Activated T-helper 1 cell treated with anti-CD3 and anti-CD28 coated beads, Interleukin-12 subunit alpha, Interleukin-12 subunit beta, Interleukin-2, Interleukin-4 antibody, amounts not matched to agents 30 ng/mL and 10 ng/mL and 1 ng/mL, durations not matched to agents 14 hours and 24 hours and 36 hours (primary cell): Measurements from ENCODE around the gene HSPG2. TPM values are rescaled to one million over a fixed set of nuclear protein-coding genes. Genes with fewer than 3 reads are reported as not detected.
A peak's percentile ranks its signal among the peaks of the same experiment; 100 is the strongest.

Experiments
- DNase-seq: peaks from one replicate; pipeline ENCODE4 v3.0.0; 2021; ENCODE audit warnings: low spot score
- H3K27ac Mint-ChIP-seq: one replicate; pipeline ENCODE4 v1.8.0; 2021; ENCODE audit warnings: mild to moderate bottlenecking, mixed read lengths
- H3K27me3 Mint-ChIP-seq: one replicate; pipeline ENCODE4 v1.8.0; 2022; ENCODE audit warnings: mild to moderate bottlenecking, moderate library complexity, mixed read lengths; ENCODE audit not compliant: insufficient read depth
- H3K36me3 Mint-ChIP-seq: one replicate; pipeline ENCODE4 v1.8.0; 2021; ENCODE audit warnings: low read depth, mixed read lengths
- H3K4me1 Mint-ChIP-seq: one replicate; pipeline ENCODE4 v1.8.0; 2021; ENCODE audit warnings: low read depth, mixed read lengths
- H3K4me3 Mint-ChIP-seq: one replicate; pipeline ENCODE4 v1.8.0; 2021; ENCODE audit warnings: mild to moderate bottlenecking, moderate library complexity, mixed read lengths
- H3K9me3 Mint-ChIP-seq: one replicate; pipeline ENCODE4 v1.8.0; 2021; ENCODE audit warnings: mixed read lengths
- intact Hi-C: fragments of 100-400 bp; cut with micrococcal nuclease; formaldehyde crosslinking; loops from one replicate; pipeline ENCODE4 v1.15.1; 2024
- total RNA-seq: library from RNA; stranded (reverse); gene quantifications from 2 replicates; pipeline ENCODE4 v1.2.3, GENCODE V29; 2022

The HSPG2 gene
- total RNA-seq, 1 donor from 2014 or later, result 2.4 TPM

DNA sequence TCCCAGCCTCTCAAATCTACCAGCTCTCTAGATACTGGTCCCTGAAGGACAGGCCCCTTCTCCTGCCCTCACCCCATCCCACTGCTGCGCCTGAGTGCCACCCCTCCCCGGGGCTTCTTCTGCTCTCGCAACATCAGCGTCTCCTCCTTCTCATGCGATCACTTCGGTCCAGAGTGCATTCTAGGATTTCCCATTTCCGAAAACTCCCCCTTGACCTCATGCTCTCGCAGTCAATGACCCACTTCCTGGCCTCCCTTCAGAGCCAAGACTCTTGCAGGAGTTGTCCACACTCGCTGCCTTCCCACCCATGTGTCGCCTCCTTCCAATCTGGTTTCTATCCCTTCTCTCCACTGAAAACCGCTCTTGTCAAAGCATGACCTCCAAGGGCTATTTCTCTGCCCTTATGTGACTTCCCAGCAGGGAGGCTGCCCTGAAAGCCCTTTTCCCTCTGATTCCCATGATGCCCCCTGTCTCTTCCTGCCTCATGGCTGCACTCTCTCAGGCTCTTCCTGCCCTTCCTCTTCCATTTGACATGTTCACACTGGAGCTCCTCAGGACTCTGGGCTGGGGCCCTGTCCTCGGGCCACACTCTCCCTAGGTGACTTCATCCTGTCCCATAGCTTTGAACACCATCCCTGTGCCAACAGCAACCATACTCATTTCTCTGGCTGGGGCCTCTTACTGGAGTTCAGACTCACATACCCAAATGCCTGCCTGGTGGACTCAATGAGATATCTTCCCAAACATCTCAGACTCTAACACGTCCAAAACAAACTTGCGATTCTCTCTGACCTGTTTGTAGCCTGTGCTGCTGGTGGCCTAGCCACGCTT, 79.1 kb downstream of the HSPG2 start:
- no peaks in the 10 kb centered on the region for H3K27me3 Mint-ChIP-seq
- no peaks in the 10 kb centered on the region for H3K36me3 Mint-ChIP-seq
- no peak overlapping the region for H3K27ac Mint-ChIP-seq
- H3K4me3 Mint-ChIP-seq, result no peak overlapping the region
- H3K4me1 Mint-ChIP-seq, result no peaks in the 10 kb centered on the region
- H3K9me3 Mint-ChIP-seq, result no peaks in the 10 kb centered on the region
- no peak for DNase-seq
- intact Hi-C loops, result no loop called here

DNA sequence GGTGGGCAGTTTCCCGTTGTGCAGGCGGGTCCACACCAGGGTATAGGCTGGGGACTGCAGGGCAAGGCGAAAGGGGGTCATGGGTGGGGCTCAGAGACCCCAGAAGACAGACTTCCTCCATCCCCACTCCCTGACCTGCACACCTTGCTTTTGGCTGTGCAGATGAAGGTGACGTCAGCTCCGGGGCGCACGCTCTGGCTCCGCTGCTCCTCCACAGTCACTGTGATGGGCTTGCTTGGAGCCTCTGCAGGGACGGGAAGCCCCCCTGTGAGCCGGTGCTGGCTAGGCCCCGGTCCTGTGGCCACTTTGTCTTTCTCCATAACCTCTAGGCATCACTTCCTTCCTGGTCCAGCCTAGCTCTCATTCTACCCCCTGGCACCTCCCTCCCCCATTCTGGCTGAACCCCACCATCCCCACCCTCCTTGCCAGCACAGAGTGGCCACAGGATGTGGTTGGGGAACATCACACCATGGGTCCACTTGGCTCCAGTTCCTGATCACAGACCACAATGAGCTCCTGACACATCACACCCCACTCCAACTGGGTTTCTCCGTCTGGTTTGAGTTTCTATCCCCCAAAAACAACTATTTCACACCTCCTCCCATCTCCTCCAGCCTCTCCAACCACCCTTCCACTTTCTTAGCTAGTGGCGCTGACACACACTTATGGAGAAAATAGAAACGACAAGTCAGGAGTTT, 79.8 kb downstream of the HSPG2 start:
- H3K27ac Mint-ChIP-seq, result no peak overlapping the region
- H3K4me3 Mint-ChIP-seq, result no peak overlapping the region
- intact Hi-C loops, result no loop called here
- no peak for DNase-seq
- no peaks in the 10 kb centered on the region for H3K36me3 Mint-ChIP-seq
- no peaks in the 10 kb centered on the region for H3K4me1 Mint-ChIP-seq
- no peaks in the 10 kb centered on the region for H3K27me3 Mint-ChIP-seq
- no peaks in the 10 kb centered on the region for H3K9me3 Mint-ChIP-seq

DNA sequence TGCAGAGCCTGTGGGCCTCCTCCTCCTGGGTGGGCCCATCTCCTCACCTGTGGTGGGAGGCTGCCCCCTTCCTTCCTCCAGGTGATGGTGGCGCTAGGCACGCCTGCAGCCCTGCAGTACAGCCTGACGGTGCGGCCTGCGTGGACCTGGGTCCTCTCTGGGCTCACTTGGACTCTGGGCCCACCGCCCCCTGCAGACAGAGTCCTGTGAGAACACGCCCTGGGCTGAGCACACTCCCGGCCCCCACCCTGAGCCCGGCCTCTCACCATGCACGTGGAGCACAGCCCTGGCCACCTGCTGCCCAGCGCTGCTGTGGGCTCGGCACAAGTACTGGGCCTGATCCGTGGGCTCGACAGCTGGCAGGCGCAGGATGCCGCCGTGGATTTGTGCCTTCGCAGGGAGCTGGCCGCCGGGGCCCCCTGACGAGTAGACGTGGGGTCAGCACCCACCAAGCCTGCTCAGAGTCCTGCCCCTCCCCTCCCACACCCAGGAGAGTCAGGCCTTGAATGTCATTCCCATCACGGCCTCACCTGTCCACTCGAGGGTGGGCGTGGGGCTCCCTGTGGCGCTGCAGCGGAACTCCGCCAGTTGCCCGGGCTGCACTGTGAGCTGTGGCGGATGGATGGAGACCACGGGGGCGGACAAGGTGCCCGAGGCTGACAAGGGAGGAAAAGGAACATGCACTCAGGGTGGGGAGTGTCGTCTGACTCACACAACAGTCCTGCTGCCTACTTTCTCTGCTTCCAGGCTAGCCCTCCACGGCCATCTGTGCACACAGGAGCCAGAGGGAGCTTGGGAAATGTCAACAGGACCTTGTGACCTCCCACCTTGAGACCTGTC, 81.6 kb downstream of the HSPG2 start:
- no peak overlapping the region for H3K4me3 Mint-ChIP-seq
- H3K9me3 Mint-ChIP-seq, result no peaks in the 10 kb centered on the region
- DNase-seq, result no peak
- no peak overlapping the region for H3K27ac Mint-ChIP-seq
- H3K27me3 Mint-ChIP-seq, result no peaks in the 10 kb centered on the region
- H3K36me3 Mint-ChIP-seq, result no peaks in the 10 kb centered on the region
- intact Hi-C loops, result no loop called here
- no peaks in the 10 kb centered on the region for H3K4me1 Mint-ChIP-seq

DNA sequence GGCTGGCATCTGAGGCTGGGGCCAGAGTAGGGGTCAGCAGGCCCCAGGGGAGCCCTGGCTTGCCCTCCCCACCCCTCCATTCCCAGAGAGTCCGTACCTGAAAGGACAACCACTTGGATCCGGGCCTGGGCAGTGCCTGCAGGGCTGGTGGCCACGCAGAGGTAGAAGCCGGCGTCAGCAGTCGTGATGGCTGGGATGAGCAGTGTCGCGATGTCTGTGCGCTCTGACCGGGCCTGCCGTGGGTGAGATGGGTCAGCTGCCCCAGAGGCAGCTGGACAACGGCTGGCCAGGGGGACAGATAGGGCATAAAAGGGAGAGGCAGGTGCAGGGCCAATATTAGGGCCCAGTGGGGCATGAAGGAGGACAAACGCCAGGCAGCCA, 82.4 kb downstream of the HSPG2 start:
- no peak overlapping the region for H3K27ac Mint-ChIP-seq
- DNase-seq, result no peak
- no peaks in the 10 kb centered on the region for H3K36me3 Mint-ChIP-seq
- no peaks in the 10 kb centered on the region for H3K27me3 Mint-ChIP-seq
- no peaks in the 10 kb centered on the region for H3K9me3 Mint-ChIP-seq
- no peak overlapping the region for H3K4me3 Mint-ChIP-seq
- no peaks in the 10 kb centered on the region for H3K4me1 Mint-ChIP-seq
- intact Hi-C loops, result no loop called here

DNA sequence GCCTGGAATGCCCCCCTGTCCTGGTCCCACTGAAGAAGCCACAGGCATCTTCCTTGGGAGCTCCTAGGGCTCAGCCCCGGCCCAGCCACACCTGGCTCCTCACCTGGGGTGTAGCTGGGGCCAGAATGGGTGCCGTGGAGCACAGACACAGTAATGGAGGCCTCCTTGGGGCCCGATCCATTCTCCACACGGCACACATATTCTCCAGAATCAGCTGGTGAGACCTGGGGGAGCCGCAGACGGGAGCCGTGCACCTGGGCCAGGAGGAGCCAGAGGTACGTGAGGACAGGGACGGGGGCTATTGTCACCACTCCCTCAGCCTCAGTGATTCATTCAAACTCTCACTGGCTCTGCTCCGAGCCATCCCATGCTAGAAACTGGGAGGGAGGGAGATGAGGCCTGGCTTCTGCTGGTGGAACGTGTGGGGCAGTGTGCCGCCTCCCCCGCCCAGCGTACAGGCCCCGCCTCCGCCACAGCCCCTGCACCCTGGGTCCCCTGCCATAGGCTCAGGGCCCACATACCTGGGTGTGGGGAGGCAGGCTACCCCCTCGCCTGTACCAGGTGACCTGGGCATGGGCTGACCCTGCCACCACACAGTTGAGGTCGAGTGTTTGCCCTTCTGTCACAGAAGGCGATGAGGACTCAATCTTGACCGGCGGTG, 82.9 kb downstream of the HSPG2 start:
- H3K4me1 Mint-ChIP-seq, result no peaks in the 10 kb centered on the region
- no peaks in the 10 kb centered on the region for H3K36me3 Mint-ChIP-seq
- no peak overlapping the region for H3K27ac Mint-ChIP-seq

DNA sequence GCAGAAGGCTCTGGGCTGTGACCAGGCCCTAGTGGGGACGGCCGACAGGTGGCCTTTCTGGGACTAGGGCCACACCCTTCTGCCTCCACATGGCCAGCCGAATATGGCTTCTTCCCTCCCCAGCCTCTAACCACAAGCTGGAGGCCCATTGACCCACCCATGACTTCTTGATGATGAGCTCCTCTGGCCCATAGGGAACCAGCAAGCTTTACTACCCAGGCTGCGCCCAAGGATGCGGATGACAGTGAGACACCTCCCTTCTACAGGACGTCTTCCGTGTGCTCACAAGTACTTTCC, 84.0 kb downstream of the HSPG2 start:
- intact Hi-C loops, result no loop called here
- Mint-ChIP-seq H3K9me3 (no peaks in the 10 kb centered on the region), H3K4me3 (no peak overlapping the region), H3K27ac (peak overlapping the region; percentile 52), H3K4me1 (no peaks in the 10 kb centered on the region), H3K27me3 (no peaks in the 10 kb centered on the region), H3K36me3 (no peaks in the 10 kb centered on the region)
- DNase-seq, result no peak

More for the DNA sequence above, 82.9 kb downstream of the HSPG2 start:
- Mint-ChIP-seq H3K27me3 (no peaks in the 10 kb centered on the region), H3K4me3 (no peak overlapping the region), H3K9me3 (no peaks in the 10 kb centered on the region)
- intact Hi-C loops, result no loop called here
- DNase-seq, result no peak

DNA sequence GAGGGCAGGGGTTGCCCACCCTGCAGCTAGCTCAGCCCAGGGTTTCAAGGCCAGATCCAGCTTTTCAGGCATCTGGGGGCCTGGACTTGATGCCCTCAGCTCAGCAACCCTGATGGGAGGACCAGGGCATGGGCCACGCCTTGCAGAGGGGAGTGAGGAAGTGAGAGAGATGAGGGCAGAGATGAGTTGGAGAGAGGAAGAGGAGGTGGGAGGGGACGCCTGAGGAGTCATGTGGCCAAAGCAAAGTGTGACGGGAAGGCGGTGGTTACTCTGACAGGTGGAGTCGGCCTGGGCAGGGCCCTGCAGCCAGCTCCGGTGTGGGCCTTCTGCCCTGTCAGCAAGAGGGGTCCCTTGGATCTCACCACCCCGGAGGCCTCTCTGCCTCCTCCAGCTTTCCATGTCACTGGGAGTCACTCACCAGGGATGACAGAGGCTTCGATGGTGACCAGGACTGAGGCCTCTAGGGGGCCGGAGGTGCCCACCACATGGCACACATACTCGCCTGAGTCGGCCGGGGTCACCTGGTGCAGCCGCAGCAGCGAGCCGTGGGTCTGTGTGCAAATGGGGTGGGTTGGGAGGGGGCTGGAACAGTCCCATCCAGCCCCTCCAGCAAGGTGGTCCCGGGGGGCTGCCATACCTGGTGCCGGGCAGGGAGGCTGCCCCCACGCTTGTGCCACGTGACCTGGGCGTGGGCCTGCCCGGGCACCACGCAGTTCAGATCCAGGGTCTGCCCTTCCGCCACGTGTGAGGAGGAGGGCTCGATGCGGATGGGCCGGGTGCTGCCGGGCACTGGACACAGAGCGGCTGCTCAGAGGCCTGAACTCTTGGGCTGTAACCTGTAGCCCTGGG, 84.6 kb downstream of the HSPG2 start:
- intact Hi-C loops, result no loop called here
- no peak for DNase-seq
- Mint-ChIP-seq H3K27me3 (no peaks in the 10 kb centered on the region), H3K4me3 (no peak overlapping the region), H3K27ac (peak overlapping the region; percentile 10), H3K4me1 (no peaks in the 10 kb centered on the region), H3K36me3 (no peaks in the 10 kb centered on the region), H3K9me3 (no peaks in the 10 kb centered on the region)

DNA sequence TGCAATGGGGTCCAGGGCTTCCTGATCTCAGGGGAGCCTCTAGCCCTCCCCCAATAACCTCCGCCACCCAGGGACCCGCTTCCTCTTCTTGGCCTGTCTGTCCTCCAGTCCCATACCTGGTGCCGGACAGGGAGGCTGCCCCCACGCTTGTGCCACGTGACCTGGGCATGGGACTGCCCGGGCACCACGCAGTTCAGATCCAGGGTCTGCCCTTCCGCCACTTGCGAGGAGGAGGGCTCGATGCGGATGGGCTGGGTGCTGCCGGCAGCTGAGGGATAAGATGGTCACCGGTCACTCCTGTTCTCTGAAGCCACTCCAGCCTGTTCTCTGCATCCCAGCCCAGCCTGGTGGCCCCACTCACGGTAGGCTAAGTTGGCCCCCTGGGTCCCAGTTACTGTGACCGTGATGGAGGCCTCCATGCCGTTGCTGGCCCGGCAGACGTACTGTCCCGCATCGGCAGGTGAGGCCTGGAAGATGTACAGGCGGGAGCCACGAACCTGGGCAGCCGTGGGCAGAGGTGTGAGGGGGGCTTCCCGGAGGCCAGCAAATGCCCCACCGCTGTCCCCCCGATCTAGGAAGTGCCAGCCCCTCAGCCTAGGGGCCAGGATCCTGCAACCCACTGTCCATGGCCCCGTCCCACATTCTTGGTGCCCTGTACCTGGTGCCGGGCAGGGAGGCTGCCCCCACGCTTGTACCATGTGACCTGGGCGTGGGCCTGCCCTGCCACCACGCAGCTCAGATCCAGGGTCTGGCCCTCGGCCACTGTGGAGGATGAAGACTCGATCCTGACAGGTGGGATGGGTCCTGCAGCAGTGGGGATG, 85.5 kb downstream of the HSPG2 start:
- intact Hi-C loops, result no loop called here
- Mint-ChIP-seq H3K27me3 (no peaks in the 10 kb centered on the region), H3K4me3 (no peak overlapping the region), H3K36me3 (no peaks in the 10 kb centered on the region), H3K27ac (peak overlapping the region; percentile 10), H3K4me1 (no peaks in the 10 kb centered on the region), H3K9me3 (no peaks in the 10 kb centered on the region)
- no peak for DNase-seq

DNA sequence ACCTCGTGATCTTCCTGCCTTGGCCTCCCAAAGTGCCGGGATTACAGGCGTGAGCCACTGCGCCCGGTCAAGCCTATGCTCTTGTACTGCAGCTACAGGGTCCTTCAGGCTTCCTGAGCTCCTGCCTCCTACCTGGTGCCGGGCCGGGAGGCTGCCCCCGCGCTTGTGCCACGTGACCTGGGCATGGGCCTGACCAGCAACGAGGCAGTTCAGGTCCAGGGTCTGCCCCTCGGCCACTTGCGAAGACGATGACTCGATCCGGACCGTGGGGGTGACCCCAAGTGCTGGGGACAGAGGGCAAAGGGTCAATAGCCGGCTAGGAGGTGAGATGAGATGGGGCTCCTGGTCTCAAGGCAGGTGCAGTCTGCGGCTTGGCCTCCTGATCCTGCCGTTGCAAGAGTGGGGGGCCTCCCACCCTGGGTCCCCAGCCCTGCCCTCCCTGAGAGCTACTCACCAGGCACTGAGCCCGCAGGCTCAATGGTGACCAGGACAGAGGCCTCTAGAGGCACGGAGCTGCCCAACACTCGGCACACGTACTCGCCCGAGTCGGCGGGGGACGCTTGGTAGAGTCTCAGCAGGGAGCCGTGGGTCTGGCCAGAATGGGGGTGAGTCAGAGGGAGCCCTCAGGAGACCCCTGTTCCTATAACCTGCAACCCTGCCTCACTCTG, 87.1 kb downstream of the HSPG2 start:
- intact Hi-C loops, result no loop called here
- Mint-ChIP-seq H3K9me3 (no peaks in the 10 kb centered on the region), H3K27me3 (no peaks in the 10 kb centered on the region), H3K4me1 (no peaks in the 10 kb centered on the region), H3K4me3 (no peak overlapping the region), H3K36me3 (no peaks in the 10 kb centered on the region), H3K27ac (no peak overlapping the region)
- no peak for DNase-seq

DNA sequence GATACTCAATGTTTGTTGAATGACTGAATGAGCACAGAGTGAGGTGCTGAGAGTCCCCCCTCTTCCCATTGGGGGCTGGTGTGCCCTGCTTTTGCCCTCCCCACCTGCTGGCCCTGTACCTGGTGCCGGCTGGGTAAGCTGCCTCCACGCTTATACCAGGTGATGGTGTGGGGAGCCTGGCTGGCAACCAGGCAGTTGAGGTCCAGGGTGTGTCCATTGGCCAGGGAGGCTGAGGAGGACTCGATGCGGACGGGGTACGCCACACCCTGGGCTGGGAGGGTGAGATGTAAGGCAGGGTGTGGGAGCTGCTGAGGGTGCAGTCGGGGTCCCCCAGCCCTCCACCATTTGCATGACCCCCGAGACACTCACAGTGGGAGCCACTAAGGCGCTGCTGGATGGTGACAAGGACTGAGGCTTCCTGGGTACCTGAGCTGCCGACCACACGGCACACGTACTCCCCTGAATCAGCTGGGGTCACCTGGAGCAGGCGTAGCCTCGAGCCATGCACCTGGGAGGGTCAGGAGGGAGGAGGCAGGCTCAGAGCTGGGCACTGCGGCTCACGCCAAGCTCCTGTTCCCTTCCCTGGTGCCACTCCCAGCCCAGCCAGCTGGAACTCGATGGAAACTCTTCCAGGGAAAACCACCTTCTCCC, 88.5 kb downstream of the HSPG2 start:
- Mint-ChIP-seq H3K27ac (no peak overlapping the region), H3K4me1 (no peaks in the 10 kb centered on the region)
- no peak for DNase-seq

More for the DNA sequence above, 88.5 kb downstream of the HSPG2 start:
- intact Hi-C loops, result no loop called here
- Mint-ChIP-seq H3K9me3 (no peaks in the 10 kb centered on the region), H3K27me3 (no peaks in the 10 kb centered on the region), H3K4me3 (no peak overlapping the region), H3K36me3 (no peaks in the 10 kb centered on the region)
